BE2C (cell line): ENCODE data around the gene GNAZ.
"Not testable (repeated sequence)": the region's sequence is repeated elsewhere in the genome, so short reads cannot be mapped to it uniquely, and the experiment has no call there.

Source experiments
- DNase-seq: peaks from one replicate; pipeline ENCODE4 v3.0.0-alpha.2; 2020
- H3K27me3 ChIP-seq: fragments of 250-450 bp; sonication (Bioruptor Pico); 2 replicates; pipeline ENCODE4 v1.5.1; 2020; ENCODE audit warnings: mild to moderate bottlenecking
- H3K36me3 ChIP-seq: fragments of 250-450 bp; sonication (Bioruptor Pico); 2 replicates; pipeline ENCODE4 v1.5.1; 2020; ENCODE audit warnings: mild to moderate bottlenecking
- H3K4me1 ChIP-seq: fragments of 250-450 bp; sonication (Bioruptor Pico); 2 replicates; pipeline ENCODE4 v1.5.1; 2020
- H3K4me3 ChIP-seq: 2 replicates; pipeline ENCODE4 v1.5.1; 2011; ENCODE audit warnings: low read depth, low read length
- H3K9me3 ChIP-seq: fragments of 250-450 bp; sonication (Bioruptor Pico); 2 replicates; pipeline ENCODE4 v1.5.1; 2020
- CTCF ChIP-seq: IDR thresholded peaks from 2 replicates; pipeline ENCODE4 v1.5.1; 2012; ENCODE audit warnings: mild to moderate bottlenecking, low read depth, low read length

GNAZ gene

GRCh38 chr22:23128269-23129108 is 58.2 kb downstream of the GNAZ start:
- H3K4me3 ChIP-seq, result no peak overlapping the region

GRCh38 chr22:23129149-23129548 is 58.8 kb downstream of the GNAZ start:
- Histone ChIP-seq H3K9me3 (no peaks in the 10 kb centered on the region), H3K36me3 (no peaks in the 10 kb centered on the region), H3K4me1 (no peaks in the 10 kb centered on the region)

More at GRCh38 chr22:23128269-23129108, 58.2 kb downstream of the GNAZ start:
- Histone ChIP-seq H3K27me3 (no peaks in the 10 kb centered on the region), H3K36me3 (no peaks in the 10 kb centered on the region), H3K9me3 (no peaks in the 10 kb centered on the region), H3K4me1 (no peaks in the 10 kb centered on the region)
- peak; percentile 86 for DNase-seq
- TF ChIP-seq CTCF, result peak; percentile 85

GRCh38 chr22:23130697-23131096 is 60.4 kb downstream of the GNAZ start:
- Histone ChIP-seq H3K9me3 (no peaks in the 10 kb centered on the region), H3K36me3 (no peaks in the 10 kb centered on the region), H3K4me1 (no peaks in the 10 kb centered on the region), H3K4me3 (no peak overlapping the region), H3K27me3 (no peaks in the 10 kb centered on the region)
- no peak for TF ChIP-seq CTCF
- no peak for DNase-seq

More at GRCh38 chr22:23129149-23129548, 58.8 kb downstream of the GNAZ start:
- no peak for DNase-seq
- Histone ChIP-seq H3K4me3 (no peak overlapping the region), H3K27me3 (no peaks in the 10 kb centered on the region)
- no peak for TF ChIP-seq CTCF

GRCh38 chr22:23131931-23132330 is 61.6 kb downstream of the GNAZ start:
- TF ChIP-seq CTCF, result no peak
- H3K27me3 ChIP-seq, result no peaks in the 10 kb centered on the region
- no peaks in the 10 kb centered on the region for H3K9me3 ChIP-seq
- no peak overlapping the region for H3K4me3 ChIP-seq
- no peaks in the 10 kb centered on the region for H3K4me1 ChIP-seq
- no peaks in the 10 kb centered on the region for H3K36me3 ChIP-seq
- no peak for DNase-seq

- no peak for TF ChIP-seq CTCF
- H3K4me3 ChIP-seq, result no peak overlapping the region
- no peaks in the 10 kb centered on the region for H3K4me1 ChIP-seq
- H3K27me3 ChIP-seq, result no peaks in the 10 kb centered on the region
- H3K9me3 ChIP-seq, result no peaks in the 10 kb centered on the region
- DNase-seq, result no peak
- H3K36me3 ChIP-seq, result no peaks in the 10 kb centered on the region
Observed at GRCh38 chr22:23132376-23133091, 62.2 kb downstream of the GNAZ start.

GRCh38 chr22:23133922-23134321 is 63.6 kb downstream of the GNAZ start:
- Histone ChIP-seq H3K4me1 (no peaks in the 10 kb centered on the region), H3K9me3 (no peaks in the 10 kb centered on the region), H3K27me3 (no peaks in the 10 kb centered on the region), H3K36me3 (no peaks in the 10 kb centered on the region), H3K4me3 (no peak overlapping the region)
- no peak for DNase-seq
- TF ChIP-seq CTCF, result no peak

GRCh38 chr22:23136991-23137390 is 66.7 kb downstream of the GNAZ start:
- H3K36me3 ChIP-seq, DNase-seq, H3K9me3 ChIP-seq, H3K4me3 ChIP-seq, H3K4me1 ChIP-seq, H3K27me3 ChIP-seq: not testable (repeated sequence)
